Measurements from ENCODE around the gene SYT2. TPM values are rescaled to one million over a fixed set of nuclear protein-coding genes. Genes with fewer than 3 reads are reported as not detected.

The SYT2 gene
- total and polyA plus RNA-seq, 10 of the 15 experiments (the other 5 are each of a cell fraction or from before 2014, with no cell fraction given): not detected

DNA sequence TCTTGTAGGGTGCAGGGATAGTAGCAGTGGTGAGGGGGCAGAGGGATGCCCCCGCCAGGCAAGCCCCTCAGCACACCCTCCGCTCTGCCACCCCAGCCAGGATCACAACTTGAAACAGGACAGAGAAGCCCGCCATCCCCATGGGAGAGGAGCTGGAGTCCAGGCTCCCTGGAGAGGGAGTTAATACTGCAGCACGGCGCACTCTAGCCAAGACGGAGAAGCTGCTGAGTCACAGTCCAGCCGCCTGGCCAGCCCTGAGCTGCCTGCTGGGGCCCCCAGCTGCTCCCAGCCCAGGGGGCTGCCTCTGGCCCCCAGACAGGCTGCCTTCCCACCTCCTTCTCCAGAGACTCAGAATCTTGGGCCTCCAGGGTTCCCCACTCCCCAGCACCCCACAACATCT, 87.2 kb downstream of the SYT2 start:
- Histone ChIP-seq H3K79me2 (ENCODE audit: control insufficient read depth, insufficient read depth, low read length) (no peaks in the 10 kb centered on the region), H3K9ac (ENCODE audit: control insufficient read depth, insufficient read depth, low read length) (no peak overlapping the region), H4K20me1 (ENCODE audit: control insufficient read depth, insufficient read depth) (no peaks in the 10 kb centered on the region; the same call in 1 of the 2 replicates), H3K36me3 (ENCODE audit: control insufficient read depth in 2 of 2, insufficient read depth in 2 of 2, low read length in 1 of 2) (no peaks in the 10 kb centered on the region), H3K27ac (ENCODE audit: control insufficient read depth, insufficient read depth) (no peak overlapping the region), H3K4me2 (ENCODE audit: control insufficient read depth, insufficient read depth) (no peak overlapping the region), H2AFZ (ENCODE audit: control insufficient read depth, low read depth, low read length) (no peak overlapping the region), H3K9me3 (replicated peaks; ENCODE audit: control insufficient read depth, insufficient read depth, low read length) (no peaks in the 10 kb centered on the region), H3K4me3 (no peak overlapping the region), H3K4me1 (ENCODE audit: control insufficient read depth, insufficient read depth, low read length) (peaks cover 18% of the 10 kb centered on the region), H3K27me3 (replicated peaks in 1 of 2; ENCODE audit: control insufficient read depth in 2 of 2, insufficient read depth in 2 of 2, low read length in 1 of 2) (no peaks in the 10 kb centered on the region)
- DNase-seq (ENCODE audit: low read depth, low spot score) (no peak), ATAC-seq (no peak), FAIRE-seq (no peak)
- BruUV-seq (replicated peaks): no TSS peak
- RAD21 ChIA-PET (ENCODE audit: unreplicated experiment): no interaction called here
- in situ Hi-C loops (cut with MboI) (no loop called here), intact Hi-C loops (cut with micrococcal nuclease; ENCODE audit: unreplicated experiment) (no loop called here)
- CTCF ChIA-PET: interaction anchor here (1.1 to 1.4 kb wide), 2 partner anchors 8 to 22 kb away, joined by 4 read pairs; no protein-coding TSS in a partner anchor
- WGBS (ENCODE audit: insufficient coverage, insufficient replicate concordance, low lambda C conversion rate, missing lambda C conversion rate): 64% methylated on average over 7 of the region's 7 CpGs
- SMC1A ChIA-PET (ENCODE audit: uncharacterized antibody, unreplicated experiment): no interaction called here
- TF ChIP-seq BCL11A (IDR thresholded peaks at IDR 0.05; ENCODE audit: low read depth, low read length) (no peak), KAT2A (conservative IDR thresholded peaks at IDR 0.05; ENCODE audit: control insufficient read depth, low read depth, low read length) (no peak)
- POLR2A ChIA-PET: no interaction called here

DNA sequence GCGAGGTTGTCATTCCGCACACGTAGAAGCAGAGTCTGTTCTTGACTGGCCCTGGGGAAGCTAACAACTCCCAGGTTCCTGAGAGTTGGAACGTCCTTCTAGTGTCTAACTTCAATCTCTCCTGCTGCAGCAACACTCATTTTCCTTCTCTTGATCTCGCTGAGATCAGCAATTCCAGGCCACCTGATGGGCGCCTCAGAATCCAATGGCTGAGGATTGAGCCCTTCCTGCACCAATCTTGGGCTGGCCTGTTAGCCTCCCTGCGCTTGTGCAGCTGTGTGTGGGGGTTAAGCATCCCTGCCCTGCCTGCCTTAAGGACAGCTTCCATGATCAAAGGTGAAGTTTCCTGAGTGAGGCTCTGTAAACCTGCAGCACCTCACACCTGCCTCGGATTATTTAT, 87.9 kb downstream of the SYT2 start:
- FAIRE-seq (no peak), ATAC-seq (no peak), DNase-seq (ENCODE audit: low read depth, low spot score) (no peak)
- H3K4me2 ChIP-seq (ENCODE audit: control insufficient read depth, insufficient read depth): no peak overlapping the region
- H3K9me3 ChIP-seq (replicated peaks; ENCODE audit: control insufficient read depth, insufficient read depth, low read length): no peaks in the 10 kb centered on the region
- intact Hi-C loops (cut with micrococcal nuclease; ENCODE audit: unreplicated experiment) (no loop called here), in situ Hi-C loops (cut with MboI) (no loop called here)
- 73% methylated on average over 8 of the region's 8 CpGs for WGBS (ENCODE audit: insufficient coverage, insufficient replicate concordance, low lambda C conversion rate, missing lambda C conversion rate)
- no peak overlapping the region for H3K9ac ChIP-seq (ENCODE audit: control insufficient read depth, insufficient read depth, low read length)
- no peaks in the 10 kb centered on the region for H3K27me3 ChIP-seq (replicated peaks in 1 of 2; ENCODE audit: control insufficient read depth in 2 of 2, insufficient read depth in 2 of 2, low read length in 1 of 2)
- ChIA-PET POLR2A (no interaction called here), CTCF (no interaction called here), RAD21 (ENCODE audit: unreplicated experiment) (no interaction called here), SMC1A (ENCODE audit: uncharacterized antibody, unreplicated experiment) (interaction anchor here (1.0 kb wide), 1 partner anchor 22 kb away, joined by 3 read pairs; no protein-coding TSS in a partner anchor)
- H3K79me2 ChIP-seq (ENCODE audit: control insufficient read depth, insufficient read depth, low read length): no peaks in the 10 kb centered on the region
- H3K4me1 ChIP-seq (ENCODE audit: control insufficient read depth, insufficient read depth, low read length): peaks cover 25% of the 10 kb centered on the region
- H3K27ac ChIP-seq (ENCODE audit: control insufficient read depth, insufficient read depth): no peak overlapping the region
- H3K36me3 ChIP-seq (ENCODE audit: control insufficient read depth in 2 of 2, insufficient read depth in 2 of 2, low read length in 1 of 2): no peaks in the 10 kb centered on the region
- H4K20me1 ChIP-seq (ENCODE audit: control insufficient read depth, insufficient read depth): no peaks in the 10 kb centered on the region; the same call in 1 of the 2 replicates
- H3K4me3 ChIP-seq: no peak overlapping the region
- no TSS peak for BruUV-seq (replicated peaks)
- H2AFZ ChIP-seq (ENCODE audit: control insufficient read depth, low read depth, low read length): no peak overlapping the region
- TF ChIP-seq FOXM1 (IDR thresholded peaks at IDR 0.05; ENCODE audit: low read depth, low read length) (no peak), NBN (IDR thresholded peaks at IDR 0.05) (no peak), NR2C1 (IDR thresholded peaks at IDR 0.05) (no peak), CREM (IDR thresholded peaks at IDR 0.05; ENCODE audit: low read depth) (no peak), RCOR1 (conservative IDR thresholded peaks at IDR 0.05; ENCODE audit: low read depth, low read length) (no peak), PAX8 (IDR thresholded peaks at IDR 0.05) (no peak), CBX3 (IDR thresholded peaks at IDR 0.05; ENCODE audit: borderline replicate concordance, low read depth) (no peak)
- TF ChIP-seq, protein P1, sequence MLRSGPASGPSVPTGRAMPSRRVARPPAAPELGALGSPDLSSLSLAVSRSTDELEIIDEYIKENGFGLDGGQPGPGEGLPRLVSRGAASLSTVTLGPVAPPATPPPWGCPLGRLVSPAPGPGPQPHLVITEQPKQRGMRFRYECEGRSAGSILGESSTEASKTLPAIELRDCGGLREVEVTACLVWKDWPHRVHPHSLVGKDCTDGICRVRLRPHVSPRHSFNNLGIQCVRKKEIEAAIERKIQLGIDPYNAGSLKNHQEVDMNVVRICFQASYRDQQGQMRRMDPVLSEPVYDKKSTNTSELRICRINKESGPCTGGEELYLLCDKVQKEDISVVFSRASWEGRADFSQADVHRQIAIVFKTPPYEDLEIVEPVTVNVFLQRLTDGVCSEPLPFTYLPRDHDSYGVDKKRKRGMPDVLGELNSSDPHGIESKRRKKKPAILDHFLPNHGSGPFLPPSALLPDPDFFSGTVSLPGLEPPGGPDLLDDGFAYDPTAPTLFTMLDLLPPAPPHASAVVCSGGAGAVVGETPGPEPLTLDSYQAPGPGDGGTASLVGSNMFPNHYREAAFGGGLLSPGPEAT (IDR thresholded peaks at IDR 0.05; ENCODE audit: low read depth): no peak
- TF ChIP-seq, protein P2, sequence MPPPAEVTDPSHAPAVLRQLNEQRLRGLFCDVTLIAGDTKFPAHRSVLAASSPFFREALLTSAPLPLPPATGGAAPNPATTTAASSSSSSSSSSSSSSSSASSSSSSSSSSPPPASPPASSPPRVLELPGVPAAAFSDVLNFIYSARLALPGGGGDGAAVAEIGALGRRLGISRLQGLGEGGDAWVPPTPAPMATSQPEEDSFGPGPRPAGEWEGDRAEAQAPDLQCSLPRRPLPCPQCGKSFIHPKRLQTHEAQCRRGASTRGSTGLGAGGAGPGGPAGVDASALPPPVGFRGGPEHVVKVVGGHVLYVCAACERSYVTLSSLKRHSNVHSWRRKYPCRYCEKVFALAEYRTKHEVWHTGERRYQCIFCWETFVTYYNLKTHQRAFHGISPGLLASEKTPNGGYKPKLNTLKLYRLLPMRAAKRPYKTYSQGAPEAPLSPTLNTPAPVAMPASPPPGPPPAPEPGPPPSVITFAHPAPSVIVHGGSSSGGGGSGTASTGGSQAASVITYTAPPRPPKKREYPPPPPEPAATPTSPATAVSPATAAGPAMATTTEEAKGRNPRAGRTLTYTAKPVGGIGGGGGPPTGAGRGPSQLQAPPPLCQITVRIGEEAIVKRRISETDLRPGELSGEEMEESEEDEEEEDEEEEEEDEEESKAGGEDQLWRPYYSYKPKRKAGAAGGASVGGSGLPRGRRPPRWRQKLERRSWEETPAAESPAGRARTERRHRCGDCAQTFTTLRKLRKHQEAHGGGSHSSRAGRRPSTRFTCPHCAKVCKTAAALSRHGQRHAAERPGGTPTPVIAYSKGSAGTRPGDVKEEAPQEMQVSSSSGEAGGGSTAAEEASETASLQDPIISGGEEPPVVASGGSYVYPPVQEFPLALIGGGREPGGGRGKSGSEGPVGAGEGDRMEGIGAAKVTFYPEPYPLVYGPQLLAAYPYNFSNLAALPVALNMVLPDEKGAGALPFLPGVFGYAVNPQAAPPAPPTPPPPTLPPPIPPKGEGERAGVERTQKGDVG (CRISPR knock-in tag; IDR thresholded peaks at IDR 0.05): no peak
